Measurements from ENCODE around the gene STK33.

STK33 gene

GRCh38 chr11:8429483-8429882 is 164.5 kb downstream of the STK33 start:
- no peaks in the 10 kb centered on the region for H3K79me2 ChIP-seq (ENCODE audit: low read length)
- no peaks in the 10 kb centered on the region for H3F3A ChIP-seq (ENCODE audit: insufficient read depth, low read length)
- H3K27me3 ChIP-seq (replicated peaks; ENCODE audit: insufficient read depth, low read length), result no peaks in the 10 kb centered on the region
- H3K9ac ChIP-seq (ENCODE audit: low read length), result no peak overlapping the region
- H3K27ac ChIP-seq (ENCODE audit: low read length), result no peak overlapping the region
- no peaks in the 10 kb centered on the region for H4K20me1 ChIP-seq (ENCODE audit: insufficient read depth, low read length)
- no peaks in the 10 kb centered on the region for H3K4me1 ChIP-seq (ENCODE audit: low read length)
- no peaks in the 10 kb centered on the region for H3K36me3 ChIP-seq (replicated peaks; ENCODE audit: insufficient read depth, low read length)
- TF ChIP-seq EZH2 (optimal IDR thresholded peaks at IDR 0.05; ENCODE audit: low read depth, low read length) (no peak), CTCF (IDR thresholded peaks at IDR 0.05; ENCODE audit: low read length) (no peak), EZH2phosphoT487 (IDR thresholded peaks at IDR 0.05; ENCODE audit: low read length) (no peak)
- no peak for DNase-seq
- no peaks in the 10 kb centered on the region for H3K9me3 ChIP-seq (replicated peaks; ENCODE audit: insufficient read depth, low read length)
- H3K9me2 ChIP-seq (replicated peaks; ENCODE audit: insufficient read depth, low read length), result no peaks in the 10 kb centered on the region
- no peak overlapping the region for H3K4me3 ChIP-seq (ENCODE audit: low read length)
- no peak overlapping the region for H2AFZ ChIP-seq (ENCODE audit: low read length)
- H3K4me2 ChIP-seq (ENCODE audit: low read depth, low read length), result no peak overlapping the region

GRCh38 chr11:8426076-8426475 is 168.0 kb downstream of the STK33 start:
- H3K27me3 ChIP-seq (replicated peaks; ENCODE audit: insufficient read depth, low read length), result no peaks in the 10 kb centered on the region
- no peaks in the 10 kb centered on the region for H3F3A ChIP-seq (ENCODE audit: insufficient read depth, low read length)
- no peak overlapping the region for H3K27ac ChIP-seq (ENCODE audit: low read length)
- H3K4me1 ChIP-seq (ENCODE audit: low read length), result no peaks in the 10 kb centered on the region
- no peaks in the 10 kb centered on the region for H3K9me3 ChIP-seq (replicated peaks; ENCODE audit: insufficient read depth, low read length)
- no peak overlapping the region for H3K4me3 ChIP-seq (ENCODE audit: low read length)
- H3K4me2 ChIP-seq (ENCODE audit: low read depth, low read length), result no peak overlapping the region
- no peaks in the 10 kb centered on the region for H3K79me2 ChIP-seq (ENCODE audit: low read length)
- DNase-seq, result no peak
- no peaks in the 10 kb centered on the region for H3K36me3 ChIP-seq (replicated peaks; ENCODE audit: insufficient read depth, low read length)
- no peak overlapping the region for H3K9ac ChIP-seq (ENCODE audit: low read length)
- H4K20me1 ChIP-seq (ENCODE audit: insufficient read depth, low read length), result no peaks in the 10 kb centered on the region
- H3K9me2 ChIP-seq (replicated peaks; ENCODE audit: insufficient read depth, low read length), result no peaks in the 10 kb centered on the region
- no peak overlapping the region for H2AFZ ChIP-seq (ENCODE audit: low read length)
- TF ChIP-seq EZH2phosphoT487 (IDR thresholded peaks at IDR 0.05; ENCODE audit: low read length), result no peak
- TF ChIP-seq EZH2 (optimal IDR thresholded peaks at IDR 0.05; ENCODE audit: low read depth, low read length), result no peak
- TF ChIP-seq CTCF (IDR thresholded peaks at IDR 0.05; ENCODE audit: low read length), result no peak

- Histone ChIP-seq H3K79me2 (ENCODE audit: low read length) (no peaks in the 10 kb centered on the region), H3F3A (ENCODE audit: insufficient read depth, low read length) (no peaks in the 10 kb centered on the region), H3K9me3 (replicated peaks; ENCODE audit: insufficient read depth, low read length) (no peaks in the 10 kb centered on the region), H2AFZ (ENCODE audit: low read length) (no peak overlapping the region), H3K4me3 (ENCODE audit: low read length) (no peak overlapping the region), H3K9me2 (replicated peaks; ENCODE audit: insufficient read depth, low read length) (no peaks in the 10 kb centered on the region), H4K20me1 (ENCODE audit: insufficient read depth, low read length) (no peaks in the 10 kb centered on the region), H3K36me3 (replicated peaks; ENCODE audit: insufficient read depth, low read length) (no peaks in the 10 kb centered on the region), H3K27me3 (replicated peaks; ENCODE audit: insufficient read depth, low read length) (no peaks in the 10 kb centered on the region), H3K4me1 (ENCODE audit: low read length) (no peaks in the 10 kb centered on the region), H3K27ac (ENCODE audit: low read length) (no peak overlapping the region), H3K9ac (ENCODE audit: low read length) (no peak overlapping the region), H3K4me2 (ENCODE audit: low read depth, low read length) (no peak overlapping the region)
- no peak for TF ChIP-seq EZH2phosphoT487 (IDR thresholded peaks at IDR 0.05; ENCODE audit: low read length)
- TF ChIP-seq CTCF (IDR thresholded peaks at IDR 0.05; ENCODE audit: low read length), result no peak
- TF ChIP-seq EZH2 (optimal IDR thresholded peaks at IDR 0.05; ENCODE audit: low read depth, low read length), result no peak
- DNase-seq, result no peak
Observed at GRCh38 chr11:8415195-8415594, 178.8 kb downstream of the STK33 start.
